Measurements from ENCODE around the gene HOXC5.
A peak's percentile ranks its signal among the peaks of the same experiment; 100 is the strongest.

HOXC5 gene

DNA sequence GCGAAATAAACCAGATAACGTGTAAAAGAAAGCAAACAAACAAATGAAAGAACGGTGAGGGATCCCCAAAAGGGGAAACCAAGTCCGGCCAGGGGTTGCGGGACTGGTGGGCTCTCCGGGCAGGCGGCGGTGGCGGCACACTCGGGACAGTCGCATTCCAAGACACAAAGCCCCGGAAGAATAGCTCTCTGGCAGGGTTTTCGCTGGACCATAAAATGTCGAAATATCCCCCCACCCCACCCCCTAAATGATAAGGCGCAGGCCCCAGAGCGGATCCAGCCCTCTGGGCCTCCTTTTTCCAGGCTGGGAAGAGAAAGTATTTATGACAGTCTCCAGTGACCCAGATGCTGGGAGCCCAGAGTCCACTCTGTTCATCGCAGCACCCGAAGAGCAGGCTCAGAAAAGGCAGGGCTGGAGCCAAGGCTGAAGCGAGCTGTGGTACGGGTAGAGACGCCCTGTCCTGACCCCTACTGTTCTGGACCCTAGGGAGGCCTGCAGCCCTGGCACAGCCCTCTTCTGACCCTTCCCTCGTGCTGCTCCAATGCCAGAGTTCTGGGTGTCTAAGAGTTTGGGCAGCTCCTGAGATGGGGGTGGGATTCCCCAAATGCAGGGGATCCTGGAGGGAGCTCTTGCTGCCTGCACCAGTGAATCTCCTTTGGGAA lies 26.2 kb upstream of the HOXC5 start:
- no peak for DNase-seq (ENCODE audit: low spot score)

DNA sequence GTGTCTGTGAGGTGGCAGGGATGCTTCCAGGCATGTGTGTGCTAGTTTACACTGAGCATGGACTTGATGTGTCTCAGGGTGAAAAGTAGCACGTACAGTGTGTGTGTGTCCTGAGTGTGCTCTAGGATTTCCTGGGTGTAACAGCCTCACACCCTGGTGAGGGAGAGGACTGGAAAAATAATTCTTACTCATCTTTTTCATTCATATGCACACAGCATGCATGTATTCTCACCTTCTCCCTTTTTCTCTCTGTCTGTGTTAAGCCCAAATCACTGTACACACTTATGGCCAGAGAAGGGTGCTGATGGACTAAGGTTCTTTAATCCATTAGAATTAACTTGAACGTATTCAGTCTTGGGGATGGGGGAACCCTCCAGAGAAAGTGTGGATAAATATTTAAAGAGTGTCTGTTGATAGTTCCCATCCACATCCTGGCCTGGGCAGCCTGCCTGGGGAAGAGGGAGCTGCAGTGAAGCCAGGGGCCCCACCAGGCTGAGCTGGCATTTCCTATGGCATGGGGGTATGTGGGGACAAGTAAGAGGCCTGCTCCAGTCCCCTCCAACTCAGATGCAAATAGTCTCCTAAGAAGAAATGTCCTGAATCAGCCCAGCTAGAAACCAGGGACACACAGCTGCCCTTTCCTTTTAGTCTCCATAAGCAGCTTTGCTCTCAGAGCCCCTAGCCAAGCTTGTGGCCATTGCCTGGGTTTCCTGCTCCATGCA lies 25.2 kb upstream of the HOXC5 start:
- no peak for DNase-seq (ENCODE audit: low spot score)

DNA sequence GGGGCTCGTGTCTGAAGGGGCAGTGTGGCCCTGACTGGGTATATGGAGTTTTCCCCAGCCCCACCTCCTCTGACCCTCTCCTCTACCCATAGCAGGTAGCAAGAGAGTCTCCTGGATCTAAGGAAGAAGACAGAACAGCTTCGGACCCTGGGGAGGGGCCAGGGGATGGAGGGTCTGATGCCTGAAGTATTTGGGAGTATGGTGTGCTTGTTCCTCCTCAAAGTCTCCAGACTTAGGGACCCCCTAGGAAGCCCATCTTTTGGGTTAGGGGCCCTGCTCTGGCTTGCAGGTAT lies 24.6 kb upstream of the HOXC5 start:
- no peak for DNase-seq (ENCODE audit: low spot score)

DNA sequence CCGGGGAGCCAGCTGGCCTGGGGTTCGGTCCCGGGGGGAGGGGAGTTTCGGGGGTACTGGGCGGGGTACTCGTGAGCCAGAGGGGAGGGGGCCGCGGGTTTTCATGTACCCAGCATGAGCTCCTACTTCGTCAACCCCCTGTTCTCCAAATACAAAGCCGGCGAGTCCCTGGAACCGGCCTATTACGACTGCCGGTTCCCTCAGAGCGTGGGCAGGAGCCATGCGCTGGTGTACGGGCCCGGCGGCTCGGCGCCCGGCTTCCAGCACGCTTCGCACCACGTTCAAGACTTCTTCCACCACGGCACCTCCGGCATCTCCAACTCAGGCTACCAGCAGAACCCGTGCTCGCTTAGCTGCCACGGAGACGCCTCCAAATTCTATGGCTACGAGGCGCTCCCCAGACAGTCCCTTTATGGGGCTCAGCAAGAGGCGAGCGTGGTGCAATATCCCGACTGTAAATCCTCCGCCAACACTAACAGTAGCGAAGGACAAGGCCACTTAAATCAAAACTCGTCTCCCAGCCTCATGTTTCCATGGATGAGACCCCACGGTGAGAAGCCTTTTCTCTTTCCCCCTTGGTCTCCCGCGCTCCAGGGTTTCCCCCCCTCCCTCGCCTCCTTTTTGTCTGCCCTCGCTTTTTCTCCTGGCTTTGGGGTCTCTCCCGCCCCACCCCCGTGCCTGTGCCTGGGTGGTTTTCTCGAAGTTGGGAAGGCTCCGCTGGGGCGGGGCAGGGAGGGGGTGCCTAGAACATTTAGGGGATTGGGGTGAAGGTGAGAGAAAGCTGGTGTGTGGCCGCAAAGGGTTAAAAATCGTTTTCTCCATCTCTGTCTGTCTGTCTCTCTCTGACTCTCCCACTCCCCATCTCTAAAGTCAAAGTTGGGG lies 23.4 kb upstream of the HOXC5 start:
- no peak for DNase-seq (ENCODE audit: low spot score)

DNA sequence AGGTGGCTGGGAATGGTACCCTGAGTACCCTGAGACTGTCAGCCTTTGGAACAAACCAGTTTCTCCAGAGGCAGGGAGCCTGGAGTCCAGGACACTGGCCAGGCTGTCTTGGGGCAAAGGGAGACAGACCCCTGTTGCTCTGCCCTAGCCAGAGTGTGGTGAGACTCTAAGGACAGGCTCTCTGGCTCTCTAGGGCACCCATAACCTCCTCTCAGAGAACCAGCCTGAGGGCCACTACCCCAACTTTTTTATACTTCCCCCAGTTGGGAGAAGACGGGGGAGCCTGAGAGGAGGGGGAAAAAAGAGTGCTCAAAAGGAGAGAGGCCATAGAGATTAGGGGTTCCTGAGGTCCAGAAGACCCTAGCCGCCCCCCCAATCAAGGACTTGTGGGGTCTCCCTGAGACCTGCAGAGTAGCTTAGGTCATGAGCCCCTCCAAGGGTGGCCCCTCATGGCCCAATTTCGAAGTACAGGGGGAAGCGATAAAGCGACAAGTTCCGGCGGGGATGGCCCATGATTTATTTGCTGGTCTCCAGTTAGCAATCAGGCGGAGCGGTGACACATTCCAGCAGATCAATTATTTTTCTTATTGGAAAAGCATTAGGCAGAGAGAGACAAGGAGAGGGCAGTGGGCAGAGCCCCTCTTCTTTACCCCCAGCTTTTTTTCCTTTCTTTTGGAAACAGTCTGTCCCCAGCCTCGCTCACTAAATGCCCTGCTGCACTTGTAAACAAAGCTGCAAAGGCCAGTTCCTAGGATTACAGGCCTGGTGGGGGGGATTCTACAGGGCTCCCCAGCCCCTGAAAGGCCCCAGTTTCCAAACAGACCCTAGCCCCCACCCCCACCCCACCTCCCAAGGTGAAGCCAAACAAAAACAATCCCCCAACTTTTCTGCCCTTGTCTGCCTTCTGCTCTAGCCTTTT lies 22.5 kb upstream of the HOXC5 start:
- no peak for DNase-seq (ENCODE audit: low spot score)

DNA sequence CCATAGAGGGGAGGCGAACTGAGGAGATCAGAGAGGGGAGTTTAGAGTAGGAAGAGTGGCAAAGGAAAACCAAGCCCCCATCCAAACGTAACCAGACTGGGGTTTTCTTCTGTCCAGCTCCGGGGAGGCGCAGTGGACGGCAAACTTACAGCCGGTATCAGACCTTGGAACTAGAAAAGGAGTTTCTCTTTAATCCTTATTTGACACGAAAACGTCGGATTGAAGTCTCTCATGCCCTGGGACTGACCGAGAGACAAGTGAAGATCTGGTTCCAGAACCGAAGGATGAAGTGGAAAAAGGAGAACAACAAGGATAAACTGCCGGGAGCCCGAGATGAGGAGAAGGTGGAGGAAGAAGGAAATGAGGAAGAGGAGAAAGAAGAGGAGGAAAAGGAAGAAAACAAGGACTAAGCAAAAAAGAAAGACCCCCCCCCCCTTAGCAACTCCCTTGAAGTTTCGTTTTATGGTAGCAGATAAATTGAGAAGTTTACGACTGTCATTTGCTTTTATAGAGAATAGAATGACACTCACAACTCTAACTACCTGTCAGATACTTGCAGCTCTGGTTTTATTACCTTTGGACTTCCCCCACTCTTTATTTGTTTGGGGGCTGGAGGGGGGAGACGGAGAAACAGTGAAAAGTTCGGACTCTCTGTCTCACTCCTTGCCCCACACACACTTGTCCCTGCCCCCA lies 21.7 kb upstream of the HOXC5 start:
- no peak for DNase-seq (ENCODE audit: low spot score)

DNA sequence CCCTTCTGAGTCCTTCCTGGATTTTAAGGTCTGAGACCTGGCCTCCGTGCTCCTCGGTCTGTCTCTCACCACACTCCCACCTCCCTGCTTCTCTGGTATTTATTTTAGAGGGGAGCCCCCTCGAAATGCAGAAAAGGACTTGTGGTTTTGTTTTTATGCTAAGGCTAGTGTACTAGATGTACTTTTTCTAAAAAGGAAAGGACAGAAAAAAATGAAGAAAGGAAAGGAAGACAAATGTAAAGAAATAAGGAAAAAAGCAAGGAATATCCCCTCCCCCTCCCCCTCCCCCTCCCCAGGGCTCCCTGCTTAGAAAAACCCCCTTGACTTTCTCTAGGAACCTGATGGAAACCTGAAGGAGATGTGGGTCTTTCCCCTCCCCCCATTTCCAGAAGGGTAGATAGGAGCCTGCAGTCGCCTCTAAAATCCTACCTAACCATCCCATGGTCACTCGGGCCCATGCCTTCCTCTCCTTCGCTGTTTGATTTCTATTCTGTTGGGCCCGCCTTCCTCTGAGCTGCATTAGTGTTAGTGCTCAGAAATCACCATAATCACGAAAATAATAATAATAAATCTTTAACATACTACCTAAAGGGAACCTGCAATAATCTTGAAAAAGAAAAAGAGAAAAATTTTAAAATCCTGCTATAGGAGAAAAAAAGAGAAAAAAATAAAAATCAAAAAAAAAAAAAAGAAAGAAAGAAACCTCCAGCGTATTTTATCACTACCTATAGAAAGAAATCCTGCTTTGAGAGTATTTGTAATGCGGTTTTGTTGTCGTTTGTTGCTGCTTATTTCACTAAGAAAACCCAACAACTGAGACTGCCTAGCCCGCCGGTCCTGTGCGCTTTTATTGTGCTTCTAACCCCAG lies 21.0 kb upstream of the HOXC5 start:
- no peak for DNase-seq (ENCODE audit: low spot score)

DNA sequence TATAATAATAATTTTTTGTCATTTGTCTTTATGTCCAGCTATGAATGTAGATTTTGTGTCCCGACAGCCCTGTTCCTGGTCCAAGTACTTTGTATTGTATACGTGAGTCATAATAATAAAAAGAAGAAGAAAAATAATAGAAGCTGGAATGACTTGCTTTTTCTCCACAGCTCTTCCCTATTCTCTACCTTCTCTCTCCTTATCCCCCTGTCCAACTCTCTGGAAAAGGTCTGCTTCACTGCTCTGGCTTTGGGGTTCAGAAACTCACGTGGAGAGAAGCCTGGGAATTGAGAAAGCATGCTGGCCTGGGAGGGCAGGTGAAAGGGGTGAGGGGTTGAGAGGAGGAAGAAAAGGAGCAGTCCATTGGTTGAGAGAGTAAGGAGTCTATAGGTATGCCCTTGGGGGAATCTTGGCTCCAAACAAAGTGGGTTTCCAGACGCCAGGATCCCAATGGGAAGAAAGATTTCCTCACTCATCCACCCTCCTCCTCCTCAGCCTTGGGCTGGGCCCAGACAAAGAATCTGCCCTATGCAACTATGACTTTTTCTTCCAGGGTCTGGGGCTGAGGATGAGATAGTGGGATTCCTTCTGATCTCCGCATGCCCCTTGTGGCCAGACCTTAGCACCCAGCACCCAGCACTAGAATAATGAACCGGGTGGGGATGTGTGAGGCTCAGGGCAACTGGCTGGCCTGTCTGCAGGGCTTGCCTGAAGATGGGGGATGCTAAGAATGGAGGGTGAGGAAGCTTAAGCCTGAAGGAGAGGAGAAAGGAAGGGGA lies 20.0 kb upstream of the HOXC5 start:
- no peak for DNase-seq (ENCODE audit: low spot score)

DNA sequence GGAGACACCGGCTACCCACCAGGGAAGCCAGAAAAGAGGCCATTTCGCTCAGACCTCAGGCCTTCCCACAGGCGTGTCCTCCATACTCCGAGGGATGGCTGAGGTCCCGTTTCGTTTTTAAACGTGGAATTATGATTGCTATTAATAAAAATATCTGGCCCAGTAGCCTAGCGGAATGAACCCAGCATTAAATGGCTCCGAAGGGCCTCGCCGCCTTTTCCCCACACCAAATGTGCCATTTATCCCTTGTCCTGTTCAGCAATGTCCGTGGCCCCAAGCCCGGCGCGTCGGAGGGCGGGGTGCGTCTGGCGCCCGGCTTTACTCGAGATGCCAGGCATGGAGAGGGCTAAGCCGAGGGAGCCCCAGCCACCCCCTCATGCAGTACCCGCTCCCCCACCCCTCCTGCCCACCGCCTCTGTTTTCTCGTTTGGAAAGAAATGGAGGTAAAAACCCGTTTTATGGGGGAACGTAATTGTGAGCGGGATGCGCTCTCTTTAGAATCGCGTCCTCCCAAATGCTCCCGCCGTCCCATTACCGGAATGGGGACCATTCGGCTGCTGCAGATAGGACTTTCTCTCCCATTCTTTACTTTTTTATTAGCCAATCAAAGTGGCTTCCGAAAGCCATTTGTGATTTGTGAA lies 18.4 kb upstream of the HOXC5 start:
- no peak for DNase-seq (ENCODE audit: low spot score)

DNA sequence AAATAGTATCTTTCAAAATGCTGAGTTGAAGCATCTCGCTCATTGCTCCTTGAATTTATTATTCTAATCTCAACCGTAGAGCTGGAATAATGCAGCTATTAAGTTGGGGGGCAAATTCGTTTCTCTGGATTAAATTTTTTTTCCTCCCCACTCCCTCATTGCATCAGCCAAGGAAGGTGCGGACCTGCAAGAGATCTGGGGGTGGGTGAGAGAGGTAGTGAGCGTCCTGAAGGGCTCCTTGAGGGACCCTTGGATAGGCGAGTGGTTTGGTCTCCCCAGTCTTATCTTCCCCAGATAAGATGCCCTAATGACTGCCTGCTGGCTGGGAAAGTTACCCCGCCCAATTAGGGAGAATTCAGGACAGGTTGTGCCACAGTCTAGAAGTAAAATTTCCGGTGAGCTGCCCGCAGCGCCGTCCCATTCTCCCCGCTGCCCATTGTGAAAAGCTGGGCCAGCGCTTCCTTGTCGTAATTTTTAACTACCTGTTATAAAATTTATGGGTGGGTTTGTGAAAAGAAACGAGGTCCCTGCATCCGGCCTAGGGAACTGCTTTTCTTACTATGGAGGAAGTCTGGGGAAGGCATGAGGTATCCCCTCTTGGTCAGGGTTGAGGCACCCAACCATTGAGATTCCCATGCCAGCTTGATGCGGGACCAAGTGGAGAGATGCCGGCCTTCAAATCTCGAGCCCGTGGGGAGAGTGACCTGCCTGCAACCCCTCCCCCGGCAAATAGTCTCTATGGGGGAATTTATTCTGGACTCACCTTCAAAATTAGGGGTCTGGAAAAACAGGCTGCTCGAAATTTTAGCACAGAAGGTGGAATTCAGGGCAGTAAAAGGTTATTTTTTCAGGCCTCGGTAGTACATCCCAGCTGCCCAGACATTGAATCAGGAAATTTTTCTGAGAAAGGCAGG lies 17.6 kb upstream of the HOXC5 start:
- DNase-seq (ENCODE audit: low spot score), result no peak

DNA sequence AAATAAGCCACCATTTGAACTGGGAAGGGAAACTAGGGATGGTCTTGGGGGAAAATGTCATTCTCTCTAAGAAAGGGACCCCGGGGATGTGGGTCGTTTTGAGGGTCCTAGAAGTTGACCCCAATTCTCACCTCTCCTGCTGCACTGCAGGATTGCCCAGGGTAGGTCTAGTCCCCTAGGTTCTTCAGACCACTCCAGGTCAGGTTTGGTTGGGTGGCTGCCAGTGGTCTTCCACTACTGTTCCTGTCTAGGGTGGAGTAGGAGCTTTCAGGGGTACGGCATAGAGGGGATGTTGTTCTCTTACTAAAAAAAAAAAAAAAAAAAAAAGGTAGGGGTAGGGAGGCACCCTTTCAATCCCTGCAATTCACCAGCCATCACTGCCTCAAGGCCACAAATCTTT lies 16.8 kb upstream of the HOXC5 start:
- no peak for DNase-seq (ENCODE audit: low spot score)

DNA sequence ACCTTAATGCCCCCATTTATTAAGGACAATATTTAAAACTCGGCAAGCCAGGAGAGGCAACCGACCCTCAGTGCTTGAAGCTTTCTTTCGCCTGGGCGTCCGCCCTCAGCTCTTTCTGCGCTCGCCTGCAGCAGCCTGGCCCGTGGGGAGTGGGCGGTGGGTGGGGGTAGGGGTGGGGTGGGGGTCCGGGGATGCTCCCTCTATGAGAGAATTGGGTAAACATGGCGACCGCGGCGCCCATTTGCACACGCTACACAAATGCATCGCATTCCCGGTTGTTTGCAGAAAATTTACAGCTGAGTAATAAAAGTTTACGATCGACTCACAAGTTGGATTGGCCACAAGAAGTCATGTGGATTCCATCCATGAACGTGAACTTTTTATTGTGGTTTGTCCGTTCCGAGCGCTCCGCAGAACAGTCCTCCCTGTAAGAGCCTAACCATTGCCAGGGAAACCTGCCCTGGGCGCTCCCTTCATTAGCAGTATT lies 16.3 kb upstream of the HOXC5 start:
- DNase-seq (ENCODE audit: low spot score), result peak; percentile 73

DNA sequence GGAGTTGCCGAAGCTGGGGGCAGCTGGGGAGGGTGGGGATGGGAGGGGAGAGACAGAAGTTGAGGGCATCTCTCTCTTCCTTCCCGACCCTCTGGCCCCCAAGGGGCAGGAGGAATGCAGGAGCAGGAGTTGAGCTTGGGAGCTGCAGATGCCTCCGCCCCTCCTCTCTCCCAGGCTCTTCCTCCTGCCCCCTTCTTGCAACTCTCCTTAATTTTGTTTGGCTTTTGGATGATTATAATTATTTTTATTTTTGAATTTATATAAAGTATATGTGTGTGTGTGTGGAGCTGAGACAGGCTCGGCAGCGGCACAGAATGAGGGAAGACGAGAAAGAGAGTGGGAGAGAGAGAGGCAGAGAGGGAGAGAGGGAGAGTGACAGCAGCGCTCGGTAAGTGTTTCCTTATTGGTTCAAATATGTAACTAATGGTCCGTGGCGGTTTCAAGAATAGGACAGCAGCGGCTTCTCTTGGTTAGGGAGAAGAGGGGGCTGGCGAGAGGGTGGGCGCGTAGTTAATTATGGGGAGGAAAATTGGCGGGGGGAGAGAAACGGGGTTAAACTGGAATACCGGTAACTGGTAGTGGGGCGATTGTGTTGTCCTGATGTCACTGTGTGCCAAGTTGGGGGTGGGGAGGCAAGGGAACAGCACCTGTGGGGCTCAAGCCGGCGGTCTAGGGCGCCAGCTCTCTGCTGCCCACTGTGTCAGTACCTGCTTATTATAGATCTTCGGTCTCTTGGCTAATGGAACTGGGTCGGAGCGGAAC lies 15.6 kb upstream of the HOXC5 start:
- no peak for DNase-seq (ENCODE audit: low spot score)

DNA sequence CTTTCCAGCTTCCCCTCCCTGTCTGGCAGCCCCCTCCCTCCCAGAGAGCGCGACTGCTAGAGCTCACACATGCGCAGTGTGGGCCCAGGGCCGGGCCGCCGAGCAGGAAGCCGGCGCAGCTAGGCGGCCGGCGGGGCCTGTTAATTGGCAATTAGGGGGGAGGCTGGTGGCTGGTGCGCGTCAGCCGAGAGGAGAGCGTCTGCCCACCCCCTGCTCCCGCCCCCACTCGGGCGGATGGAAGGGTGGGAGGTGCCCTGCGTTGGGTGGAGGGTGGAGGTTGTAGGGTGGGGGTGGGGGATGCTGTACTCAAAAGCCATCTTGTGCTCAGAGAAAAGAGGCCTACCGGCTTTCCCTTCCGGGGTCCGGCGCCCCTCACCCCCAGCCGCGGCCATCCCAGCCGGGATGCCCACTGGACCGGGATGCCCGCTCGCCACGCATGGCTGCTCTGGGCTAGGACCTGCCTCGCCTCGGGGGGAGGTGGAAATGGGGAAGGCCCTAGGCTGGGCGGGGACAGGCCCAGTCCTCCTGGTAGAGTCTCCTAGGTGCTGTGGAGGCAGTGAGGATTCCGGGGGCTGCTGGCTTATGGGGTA lies 14.9 kb upstream of the HOXC5 start:
- DNase-seq (ENCODE audit: low spot score), result peak; percentile 97

DNA sequence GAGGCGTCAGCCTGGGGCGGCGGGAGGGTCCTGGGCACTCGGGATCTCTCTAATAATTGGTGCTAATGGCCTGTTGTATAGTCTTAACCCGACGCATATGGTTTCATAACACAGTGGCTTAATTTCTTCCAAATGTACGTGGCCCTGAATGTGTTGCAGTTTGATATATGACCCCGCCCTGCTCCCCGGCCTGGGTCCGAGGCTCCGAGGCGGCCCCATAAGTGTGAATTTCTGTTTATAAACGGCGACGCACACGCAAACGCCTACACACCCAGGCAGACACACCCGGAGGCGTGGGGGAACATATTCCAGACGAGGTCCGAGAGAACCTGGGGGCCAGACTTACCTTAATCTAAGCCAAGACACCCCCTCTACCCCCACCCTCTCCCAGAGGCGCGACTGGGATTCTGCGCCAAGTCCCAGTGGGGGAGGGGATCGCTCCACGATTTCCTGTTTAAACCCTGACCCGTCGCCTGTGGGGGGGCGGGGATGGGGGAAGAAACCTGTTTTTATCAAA lies 14.3 kb upstream of the HOXC5 start:
- DNase-seq (ENCODE audit: low spot score), result peak; percentile 54

DNA sequence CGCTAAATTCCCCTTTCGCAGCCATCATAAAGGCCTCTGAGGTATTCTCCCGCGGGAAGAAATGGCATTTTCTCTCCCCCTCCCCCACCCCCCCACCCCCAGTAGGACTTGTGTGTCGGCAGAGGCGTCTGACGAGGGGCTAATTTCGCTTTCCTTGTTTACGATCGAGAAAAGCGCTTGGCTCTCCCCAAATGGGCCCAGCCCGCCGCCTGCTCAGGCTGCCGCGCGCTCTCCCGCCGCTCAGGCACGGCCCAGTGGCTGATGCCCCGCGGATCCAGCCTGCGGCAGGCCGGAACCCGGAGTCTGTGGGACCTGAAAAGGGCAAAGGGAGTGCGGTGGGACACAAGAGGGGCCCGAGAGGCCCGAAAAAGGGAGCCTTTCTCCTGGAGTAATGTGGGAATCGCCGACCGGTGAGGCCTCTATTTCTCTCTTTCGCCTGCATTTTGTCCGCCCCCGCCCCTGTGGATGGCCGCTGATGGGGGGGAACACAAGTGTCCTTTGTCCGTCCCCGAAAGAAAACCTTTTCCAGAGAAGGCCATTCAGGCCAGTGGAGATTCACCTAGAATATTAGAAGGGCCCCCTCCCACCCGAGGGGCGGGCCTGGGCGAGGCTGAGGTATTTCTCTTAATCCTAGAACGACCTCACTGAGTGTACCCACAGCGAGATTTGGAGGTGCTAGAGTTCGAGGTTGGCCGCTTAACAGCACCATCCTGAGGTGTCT lies 13.6 kb upstream of the HOXC5 start:
- DNase-seq (ENCODE audit: low spot score), result no peak

All from AG08395 (cell line).